ENCODE measurements around the gene TP53TG5.

- TF ChIP-seq, protein P1, sequence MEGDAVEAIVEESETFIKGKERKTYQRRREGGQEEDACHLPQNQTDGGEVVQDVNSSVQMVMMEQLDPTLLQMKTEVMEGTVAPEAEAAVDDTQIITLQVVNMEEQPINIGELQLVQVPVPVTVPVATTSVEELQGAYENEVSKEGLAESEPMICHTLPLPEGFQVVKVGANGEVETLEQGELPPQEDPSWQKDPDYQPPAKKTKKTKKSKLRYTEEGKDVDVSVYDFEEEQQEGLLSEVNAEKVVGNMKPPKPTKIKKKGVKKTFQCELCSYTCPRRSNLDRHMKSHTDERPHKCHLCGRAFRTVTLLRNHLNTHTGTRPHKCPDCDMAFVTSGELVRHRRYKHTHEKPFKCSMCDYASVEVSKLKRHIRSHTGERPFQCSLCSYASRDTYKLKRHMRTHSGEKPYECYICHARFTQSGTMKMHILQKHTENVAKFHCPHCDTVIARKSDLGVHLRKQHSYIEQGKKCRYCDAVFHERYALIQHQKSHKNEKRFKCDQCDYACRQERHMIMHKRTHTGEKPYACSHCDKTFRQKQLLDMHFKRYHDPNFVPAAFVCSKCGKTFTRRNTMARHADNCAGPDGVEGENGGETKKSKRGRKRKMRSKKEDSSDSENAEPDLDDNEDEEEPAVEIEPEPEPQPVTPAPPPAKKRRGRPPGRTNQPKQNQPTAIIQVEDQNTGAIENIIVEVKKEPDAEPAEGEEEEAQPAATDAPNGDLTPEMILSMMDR (IDR thresholded peaks at IDR 0.05 in 4 of 5, conservative IDR thresholded peaks at IDR 0.05 in 1 of 5): no peak
- TF ChIP-seq POLR2A (IDR thresholded peaks at IDR 0.05): no peak
Measured at GRCh38 chr20:45361793-45362192, 16.3 kb downstream of the TP53TG5 start.

All from gastrocnemius medialis (tissue), 4 donors.